GM10266 (cell line): ENCODE measurements around the gene MBNL1.

Source experiments
- DNase-seq: peaks from one replicate; pipeline ENCODE4 v3.0.0; 2012; ENCODE audit errors: extremely low spot score
- CTCF ChIP-seq: IDR thresholded peaks from 2 replicates; pipeline ENCODE4 v1.5.1; 2012; ENCODE audit warnings: mild to moderate bottlenecking, low read depth; ENCODE audit not compliant: control insufficient read depth, insufficient read depth; ENCODE audit errors: missing control alignments

MBNL1 gene

GRCh38 chr3:152241142-152242017 is 27.3 kb upstream of the MBNL1 start:
- no peak for TF ChIP-seq CTCF
- DNase-seq = no peak

GRCh38 chr3:152243301-152243711 is 25.4 kb upstream of the MBNL1 start:
- DNase-seq = no peak
- TF ChIP-seq CTCF = no peak

- no peak for DNase-seq
- no peak for TF ChIP-seq CTCF
These were observed 24.8 kb upstream of the MBNL1 start for GRCh38 chr3:152243721-152244516.

- TF ChIP-seq CTCF = no peak
- DNase-seq = no peak
These were observed 24.2 kb upstream of the MBNL1 start for GRCh38 chr3:152244517-152244888.

GRCh38 chr3:152245498-152246170 is 23.1 kb upstream of the MBNL1 start:
- no peak for TF ChIP-seq CTCF
- DNase-seq = no peak

GRCh38 chr3:152251916-152252315 is 16.8 kb upstream of the MBNL1 start:
- DNase-seq = no peak
- no peak for TF ChIP-seq CTCF
